ENCODE results near the gene TTC39C.
A peak's percentile ranks its signal among the peaks of the same experiment; 100 is the strongest.
"Not testable (repeated sequence)": the region's sequence is repeated elsewhere in the genome, so short reads cannot be mapped to it uniquely, and the experiment has no call there.

TTC39C gene

GRCh38 chr18:24054130-24054529, 39.6 kb downstream of the TTC39C start:
- peak; percentile 21 for DNase-seq (ENCODE audit: low spot score)

GRCh38 chr18:24055009-24055804, 40.7 kb downstream of the TTC39C start:
- DNase-seq (ENCODE audit: low spot score) = no peak

GRCh38 chr18:24055878-24056277, 41.3 kb downstream of the TTC39C start:
- no peak for DNase-seq (ENCODE audit: low spot score)

GRCh38 chr18:24056506-24056905, 42.0 kb downstream of the TTC39C start:
- DNase-seq (ENCODE audit: low spot score) = no peak

- DNase-seq (ENCODE audit: low spot score) = no peak
Observed at GRCh38 chr18:24057804-24058203, 43.2 kb downstream of the TTC39C start.

- not testable (repeated sequence) for DNase-seq (ENCODE audit: low spot score)
Observed at GRCh38 chr18:24059385-24059784, 44.8 kb downstream of the TTC39C start.

GRCh38 chr18:24060644-24061043, 46.1 kb downstream of the TTC39C start:
- no peak for DNase-seq (ENCODE audit: low spot score)

GRCh38 chr18:24063121-24063731, 48.7 kb downstream of the TTC39C start:
- DNase-seq (ENCODE audit: low spot score) = no peak

GRCh38 chr18:24064391-24065100, 50.0 kb downstream of the TTC39C start:
- no peak for DNase-seq (ENCODE audit: low spot score)

GRCh38 chr18:24065906-24066305, 51.4 kb downstream of the TTC39C start:
- DNase-seq (ENCODE audit: low spot score) = no peak

GRCh38 chr18:24068945-24069693, 54.6 kb downstream of the TTC39C start:
- no peak for DNase-seq (ENCODE audit: low spot score)

GRCh38 chr18:24071029-24071428, 56.5 kb downstream of the TTC39C start:
- no peak for DNase-seq (ENCODE audit: low spot score)

GRCh38 chr18:24071779-24072178, 57.2 kb downstream of the TTC39C start:
- no peak for DNase-seq (ENCODE audit: low spot score)

GRCh38 chr18:24072743-24073142, 58.2 kb downstream of the TTC39C start:
- no peak for DNase-seq (ENCODE audit: low spot score)

- no peak for DNase-seq (ENCODE audit: low spot score)
Observed at GRCh38 chr18:24073791-24074190, 59.2 kb downstream of the TTC39C start.

- not testable (repeated sequence) for DNase-seq (ENCODE audit: low spot score)
Observed at GRCh38 chr18:24074757-24075156, 60.2 kb downstream of the TTC39C start.

GRCh38 chr18:24075767-24076597, 61.4 kb downstream of the TTC39C start:
- peak; percentile 69 for DNase-seq (ENCODE audit: low spot score)

GRCh38 chr18:24076950-24077349, 62.4 kb downstream of the TTC39C start:
- DNase-seq (ENCODE audit: low spot score) = no peak

- no peak for DNase-seq (ENCODE audit: low spot score)
Observed at GRCh38 chr18:24078391-24078790, 63.8 kb downstream of the TTC39C start.

GRCh38 chr18:24080861-24081260, 66.3 kb downstream of the TTC39C start:
- no peak for DNase-seq (ENCODE audit: low spot score)

- DNase-seq (ENCODE audit: low spot score) = no peak
Observed at GRCh38 chr18:24083550-24083949, 69.0 kb downstream of the TTC39C start.

Measured in CD4-positive, alpha-beta T cell treated with Interleukin-6 at 100 ng/mL for 8 hours (primary cell).